Measurements from ENCODE around the gene CCDC171. TPM values are rescaled to one million over a fixed set of nuclear protein-coding genes. Genes with fewer than 3 reads are reported as not detected.

CCDC171 gene
- total RNA-seq, 2 donors from 2014 or later, result 4.3 to 6.4 TPM

DNA sequence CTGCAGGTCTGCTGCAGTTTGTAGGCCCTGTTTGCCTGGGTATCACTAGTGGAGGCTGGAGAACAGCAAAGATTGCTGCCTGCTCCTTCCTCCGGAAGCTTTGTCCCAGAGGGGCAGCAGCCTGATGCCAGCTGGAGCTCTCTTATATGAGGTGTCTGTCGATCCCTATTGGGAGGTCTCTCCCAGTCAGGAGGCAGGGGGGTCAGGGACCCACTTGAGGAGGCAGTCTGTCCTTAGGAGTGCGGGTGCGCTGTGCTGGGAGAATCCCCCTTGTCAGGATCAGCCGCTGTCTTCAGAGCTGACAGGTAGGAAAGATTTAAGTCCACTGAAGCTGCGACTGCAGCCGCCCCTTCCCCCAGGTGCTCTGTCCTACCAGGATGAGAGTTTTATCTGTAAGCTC is 64.9 kb downstream of the CCDC171 start:
- no peak for TF ChIP-seq CTCF (IDR thresholded peaks at IDR 0.05)
- H3K36me3 ChIP-seq, result no peaks in the 10 kb centered on the region
- DNase-seq (ENCODE audit: low spot score), result no peak
- no peaks in the 10 kb centered on the region for H3K27me3 ChIP-seq (replicated peaks; ENCODE audit: insufficient read depth)
- H3K27ac ChIP-seq, result no peak overlapping the region
- ATAC-seq (ENCODE audit: insufficient number of reproducible peaks, low FRiP score, low read depth), result no peak
- H3K4me1 ChIP-seq (ENCODE audit: control insufficient read depth in 1 of 2, low read depth in 2 of 2), result no peaks in the 10 kb centered on the region
- no peaks in the 10 kb centered on the region for H3K9me3 ChIP-seq
- H3K4me3 ChIP-seq, result no peak overlapping the region

DNA sequence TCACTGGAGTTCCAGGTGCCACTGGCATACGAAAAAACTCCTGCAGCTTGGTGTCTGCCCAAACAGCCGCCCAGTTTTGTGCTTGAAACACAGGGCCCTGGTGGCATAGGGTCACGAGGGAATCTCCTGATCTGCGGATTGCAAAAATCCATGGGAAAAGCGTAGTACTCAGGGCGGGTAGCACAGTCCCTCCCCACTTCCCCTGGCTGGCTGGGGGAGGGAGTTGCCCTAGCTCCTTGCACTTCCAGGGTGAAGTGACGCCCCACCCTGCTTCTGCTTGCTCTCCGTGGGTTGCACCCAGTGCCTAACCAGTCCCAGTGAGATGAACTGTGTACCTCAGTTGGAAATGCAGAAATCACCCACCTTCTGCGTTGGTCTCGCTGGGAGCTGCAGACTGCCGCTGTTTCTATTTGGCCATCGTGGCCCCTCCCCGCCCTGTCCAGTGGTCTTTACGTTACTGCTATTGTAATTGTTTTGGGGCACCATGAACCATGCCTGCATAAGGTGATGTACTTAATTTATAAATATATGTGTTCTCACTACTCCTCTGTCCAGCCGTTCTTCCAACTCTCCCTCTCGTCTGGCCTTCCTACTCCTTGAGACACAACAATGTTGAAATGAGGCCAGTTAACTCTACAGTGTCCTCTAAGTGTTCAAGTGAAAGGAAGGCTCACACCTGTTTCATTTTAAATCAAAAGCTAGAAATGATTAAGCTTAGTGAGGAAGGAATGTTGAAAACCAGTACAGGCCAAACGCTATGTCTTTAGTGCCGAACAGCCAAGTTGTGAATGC is 65.9 kb downstream of the CCDC171 start:
- H3K27ac ChIP-seq, result no peak overlapping the region
- no peak overlapping the region for H3K4me3 ChIP-seq
- H3K36me3 ChIP-seq, result no peaks in the 10 kb centered on the region
- TF ChIP-seq CTCF (IDR thresholded peaks at IDR 0.05), result no peak
- DNase-seq (ENCODE audit: low spot score) (no peak), ATAC-seq (ENCODE audit: insufficient number of reproducible peaks, low FRiP score, low read depth) (no peak)
- no peaks in the 10 kb centered on the region for H3K27me3 ChIP-seq (replicated peaks; ENCODE audit: insufficient read depth)
- H3K4me1 ChIP-seq (ENCODE audit: control insufficient read depth in 1 of 2, low read depth in 2 of 2), result no peaks in the 10 kb centered on the region
- H3K9me3 ChIP-seq, result no peaks in the 10 kb centered on the region

- TF ChIP-seq CTCF (IDR thresholded peaks at IDR 0.05), result no peak
- Histone ChIP-seq H3K9me3 (no peaks in the 10 kb centered on the region), H3K4me1 (ENCODE audit: control insufficient read depth in 1 of 2, low read depth in 2 of 2) (no peaks in the 10 kb centered on the region), H3K27me3 (replicated peaks; ENCODE audit: insufficient read depth) (no peaks in the 10 kb centered on the region), H3K4me3 (no peak overlapping the region), H3K27ac (no peak overlapping the region), H3K36me3 (no peaks in the 10 kb centered on the region)
- ATAC-seq (ENCODE audit: insufficient number of reproducible peaks, low FRiP score, low read depth), result no peak
- no peak for DNase-seq (ENCODE audit: low spot score)
These were observed 69.6 kb downstream of the CCDC171 start for GRCh38 chr9:15622318-15622971.

- H3K36me3 ChIP-seq, result no peaks in the 10 kb centered on the region
- no peaks in the 10 kb centered on the region for H3K4me1 ChIP-seq (ENCODE audit: control insufficient read depth in 1 of 2, low read depth in 2 of 2)
- TF ChIP-seq CTCF (IDR thresholded peaks at IDR 0.05), result no peak
- DNase-seq (ENCODE audit: low spot score) (no peak), ATAC-seq (ENCODE audit: insufficient number of reproducible peaks, low FRiP score, low read depth) (no peak)
- no peaks in the 10 kb centered on the region for H3K27me3 ChIP-seq (replicated peaks; ENCODE audit: insufficient read depth)
- no peak overlapping the region for H3K4me3 ChIP-seq
- no peaks in the 10 kb centered on the region for H3K9me3 ChIP-seq
- no peak overlapping the region for H3K27ac ChIP-seq
These were observed 82.9 kb downstream of the CCDC171 start for GRCh38 chr9:15635752-15636151.

DNA sequence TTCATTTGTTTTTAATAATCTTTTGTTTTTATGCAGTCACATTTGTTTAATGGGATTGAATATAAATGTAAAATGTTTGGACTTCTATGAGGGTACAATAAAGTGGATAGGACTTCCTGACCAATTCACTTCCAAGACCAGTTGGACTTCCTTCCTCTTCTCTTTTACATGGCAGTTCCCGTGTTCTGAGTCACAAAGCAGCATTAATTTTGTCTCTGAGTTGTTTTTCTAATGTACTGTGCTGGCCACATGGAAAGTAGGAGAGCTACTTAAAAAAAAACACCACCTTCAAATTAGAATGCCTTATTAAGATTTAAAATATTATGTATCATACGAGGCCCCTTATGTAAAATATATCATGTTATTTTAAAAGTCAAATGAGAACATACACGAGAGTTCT is 87.3 kb downstream of the CCDC171 start:
- H3K27me3 ChIP-seq (replicated peaks; ENCODE audit: insufficient read depth), result no peaks in the 10 kb centered on the region
- no peak for TF ChIP-seq CTCF (IDR thresholded peaks at IDR 0.05)
- no peak for ATAC-seq (ENCODE audit: insufficient number of reproducible peaks, low FRiP score, low read depth)
- no peaks in the 10 kb centered on the region for H3K4me1 ChIP-seq (ENCODE audit: control insufficient read depth in 1 of 2, low read depth in 2 of 2)
- no peak overlapping the region for H3K4me3 ChIP-seq
- no peak overlapping the region for H3K27ac ChIP-seq
- no peaks in the 10 kb centered on the region for H3K9me3 ChIP-seq
- H3K36me3 ChIP-seq, result no peaks in the 10 kb centered on the region
- DNase-seq (ENCODE audit: low spot score), result no peak
